Motor neuron (in vitro differentiated cells): ENCODE measurements around the gene CROCC2. TPM values are rescaled to one million over a fixed set of nuclear protein-coding genes. Genes with fewer than 3 reads are reported as not detected.

Experiments
- ATAC-seq, 8 experiments: fragments of 200-7000 bp; cut with Tn5 transposase; replicated peaks in 6 of 8; 2 replicates each; pipeline ENCODE4 v1.8.0; 2021; ENCODE audit warnings: mild to moderate bottlenecking in 8 of 8, moderate library complexity in 8 of 8
- H3K27ac ChIP-seq, 2 donors: fragments of 250-450 bp; sonication (Bioruptor Pico); 2 replicates each; pipeline ENCODE4 v1.9.0; 2021; ENCODE audit warnings: antibody characterized with exemption in 2 of 2, mild to moderate bottlenecking in 2 of 2, moderate library complexity in 1 of 2
- H3K4me1 ChIP-seq, 2 donors: fragments of 250-450 bp; sonication (Bioruptor Pico); replicated peaks in 1 of 2; 2 replicates each; pipeline ENCODE4 v1.6.1; 2021; ENCODE audit warnings: antibody characterized with exemption in 2 of 2, mild to moderate bottlenecking in 2 of 2, moderate library complexity in 1 of 2
- H3K4me3 ChIP-seq, 5 donors: fragments of 250-450 bp; sonication (Bioruptor Pico); 2 replicates each; pipeline ENCODE4 v1.9.0; 2021; ENCODE audit warnings: antibody characterized with exemption in 5 of 5, mild to moderate bottlenecking in 5 of 5, moderate library complexity in 4 of 5
- WGBS, 10 experiments: fragments of 450-650 bp; shearing (Covaris generic); methylation state at CpG; one replicate each; pipeline ENCODE4 v1.0.0; 2022; 5-methylcytosine and 5-hydroxymethylcytosine counted together
- in situ Hi-C, 9 experiments: fragments of 400-800 bp; cut with MboI; loops; one replicate each; pipeline ENCODE4 v1.15.0; 2021; ENCODE audit warnings: low sequenced_read_pairs in 9 of 9, low pct_unique_long_range_greater_than_20kb in 2 of 9; ENCODE audit not compliant: unreplicated experiment in 9 of 9
- total RNA-seq, 8 experiments: library from RNA; unstranded; fragments of 300-600 nt; gene quantifications; 2 replicates each; pipeline versions ENCODE4 v1.2.3 to v1.2.4, GENCODE V29; 2022

Gene CROCC2
- total RNA-seq, 8 experiments from 2014 or later: 0.29 to 3.4 (median 0.64) TPM; not detected in 2

DNA sequence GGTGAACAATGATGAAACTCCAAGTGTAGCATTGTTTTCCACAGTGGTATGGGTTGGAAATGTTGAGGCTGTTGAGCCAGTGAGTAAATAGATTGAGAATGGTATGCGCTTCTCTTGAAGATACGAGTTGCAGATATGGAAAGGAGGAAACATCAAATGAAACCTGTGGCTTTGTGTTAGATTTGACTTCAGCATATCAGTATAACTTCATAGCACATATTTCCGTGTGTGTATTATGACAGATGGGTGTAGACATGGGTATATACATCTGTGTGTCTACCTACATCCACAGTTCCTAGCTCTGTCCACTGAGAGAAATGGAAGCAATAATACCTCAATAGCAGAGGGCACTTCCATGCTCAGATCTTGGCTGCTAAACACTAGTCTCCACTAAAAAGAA is 100.3 kb downstream of the CROCC2 start:
- WGBS, 10 experiments: 75 to 100% (median 89%) methylated on average over 1 to 3 of the region's 3 CpGs; no CpG with 5 or more reads in 3 of the 10 experiments
- Histone ChIP-seq H3K4me1 (peaks cover 0 to 9% of the 10 kb centered on the region in 2 donors), H3K4me3 (no peak overlapping the region), H3K27ac (no peak overlapping the region)
- in situ Hi-C loops: no loop called here
- no peak for ATAC-seq

DNA sequence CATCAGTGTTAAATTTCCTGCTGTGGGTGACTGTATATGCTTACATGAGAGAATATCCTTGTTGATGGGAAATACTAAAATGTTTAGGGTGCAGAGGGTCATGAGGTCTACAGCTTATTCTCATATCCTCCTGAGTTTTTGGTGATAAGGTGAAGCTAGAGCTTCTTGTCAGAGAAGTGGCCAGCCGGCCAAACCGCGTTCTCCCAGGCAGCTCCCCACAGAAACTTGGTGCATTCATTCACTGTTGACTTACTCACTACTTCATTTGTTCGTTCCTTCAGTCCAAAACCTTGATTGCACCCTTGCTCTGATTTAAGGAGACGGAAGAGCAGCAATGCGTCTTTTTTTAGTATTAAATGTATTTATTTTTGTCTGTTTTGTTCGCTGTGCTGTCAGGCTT is 101.0 kb downstream of the CROCC2 start:
- WGBS, 10 experiments: 79 to 100% (median 89%) methylated on average over 1 to 7 of the region's 7 CpGs; no CpG with 5 or more reads in 1 of the 10 experiments
- H3K4me3 ChIP-seq: no peak overlapping the region
- no peak overlapping the region for H3K27ac ChIP-seq
- peaks cover 0 to 9% of the 10 kb centered on the region in 2 donors for H3K4me1 ChIP-seq
- in situ Hi-C loops: no loop called here
- ATAC-seq: no peak

GRCh38 chr2:241007880-241008710 is 102.0 kb downstream of the CROCC2 start:
- WGBS, 10 experiments: 20 to 93% (median 80%) methylated on average over 1 to 8 of the region's 20 CpGs; no CpG with 5 or more reads in 3 of the 10 experiments
- peaks cover 0 to 9% of the 10 kb centered on the region in 2 donors for H3K4me1 ChIP-seq
- H3K27ac ChIP-seq: no peak overlapping the region
- H3K4me3 ChIP-seq: no peak overlapping the region
- ATAC-seq: no peak
- in situ Hi-C loops: no loop called here

DNA sequence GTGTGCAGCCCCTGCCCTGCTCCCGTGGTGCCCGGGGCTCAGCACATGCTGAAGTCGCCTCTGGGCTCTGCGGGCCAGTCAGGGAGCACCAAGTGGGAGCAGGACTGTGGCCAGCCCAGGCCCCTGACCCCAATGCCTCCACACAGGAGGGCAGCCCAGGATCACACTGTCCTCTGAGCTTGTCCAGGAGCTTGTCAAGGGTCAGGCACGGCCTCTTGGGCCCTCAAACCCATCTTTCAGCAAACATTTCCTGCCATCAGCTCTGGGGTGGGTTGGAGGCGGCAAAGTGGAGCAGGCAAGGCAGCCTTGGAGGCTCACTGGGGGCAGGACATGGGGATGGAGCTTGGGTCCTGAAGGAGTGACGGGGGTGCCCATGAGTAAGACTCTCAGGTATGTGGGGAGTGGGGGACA is 102.6 kb downstream of the CROCC2 start:
- Histone ChIP-seq H3K4me3 (no peak overlapping the region), H3K27ac (no peak overlapping the region), H3K4me1 (peaks cover 0 to 9% of the 10 kb centered on the region in 2 donors)
- in situ Hi-C loops: no loop called here
- no peak for ATAC-seq
- 100% methylated on average over 1 of the region's 7 CpGs; no CpG with 5 or more reads in 7 of the 10 experiments for WGBS, 10 experiments

GRCh38 chr2:241009191-241009590 is 103.1 kb downstream of the CROCC2 start:
- in situ Hi-C loops: no loop called here
- peak in 1 of 8 experiments; percentile 15 for ATAC-seq
- WGBS, 10 experiments: 100% methylated on average over 1 of the region's 2 CpGs; no CpG with 5 or more reads in 9 of the 10 experiments
- Histone ChIP-seq H3K27ac (no peak overlapping the region), H3K4me3 (no peak overlapping the region), H3K4me1 (peaks cover 0 to 9% of the 10 kb centered on the region in 2 donors)

GRCh38 chr2:241009601-241010530 is 103.7 kb downstream of the CROCC2 start:
- Histone ChIP-seq H3K27ac (no peak overlapping the region), H3K4me1 (peaks cover 0 to 9% of the 10 kb centered on the region in 2 donors), H3K4me3 (no peak overlapping the region)
- WGBS, 10 experiments: 0 to 70% (median 9%) methylated on average over 1 to 10 of the region's 28 CpGs; no CpG with 5 or more reads in 4 of the 10 experiments
- in situ Hi-C loops: no loop called here
- peak; percentile 69 to 93 (median 76) for ATAC-seq

GRCh38 chr2:241010531-241011295 is 104.6 kb downstream of the CROCC2 start:
- 60 to 87% (median 74%) methylated on average over 1 to 4 of the region's 12 CpGs; no CpG with 5 or more reads in 5 of the 10 experiments for WGBS, 10 experiments
- in situ Hi-C loops: no loop called here
- H3K4me1 ChIP-seq: peaks cover 0 to 9% of the 10 kb centered on the region in 2 donors
- no peak overlapping the region for H3K27ac ChIP-seq
- ATAC-seq: peak in 1 of 8 experiments; percentile 27
- H3K4me3 ChIP-seq: no peak overlapping the region

- in situ Hi-C loops: no loop called here
- Histone ChIP-seq H3K27ac (no peak overlapping the region), H3K4me1 (peaks cover 0 to 9% of the 10 kb centered on the region in 2 donors), H3K4me3 (no peak overlapping the region)
- no peak for ATAC-seq
- 50 to 100% (median 91%) methylated on average over 1 to 8 of the region's 9 CpGs; no CpG with 5 or more reads in 6 of the 10 experiments for WGBS, 10 experiments
Observed at GRCh38 chr2:241011296-241011600, 105.1 kb downstream of the CROCC2 start.

DNA sequence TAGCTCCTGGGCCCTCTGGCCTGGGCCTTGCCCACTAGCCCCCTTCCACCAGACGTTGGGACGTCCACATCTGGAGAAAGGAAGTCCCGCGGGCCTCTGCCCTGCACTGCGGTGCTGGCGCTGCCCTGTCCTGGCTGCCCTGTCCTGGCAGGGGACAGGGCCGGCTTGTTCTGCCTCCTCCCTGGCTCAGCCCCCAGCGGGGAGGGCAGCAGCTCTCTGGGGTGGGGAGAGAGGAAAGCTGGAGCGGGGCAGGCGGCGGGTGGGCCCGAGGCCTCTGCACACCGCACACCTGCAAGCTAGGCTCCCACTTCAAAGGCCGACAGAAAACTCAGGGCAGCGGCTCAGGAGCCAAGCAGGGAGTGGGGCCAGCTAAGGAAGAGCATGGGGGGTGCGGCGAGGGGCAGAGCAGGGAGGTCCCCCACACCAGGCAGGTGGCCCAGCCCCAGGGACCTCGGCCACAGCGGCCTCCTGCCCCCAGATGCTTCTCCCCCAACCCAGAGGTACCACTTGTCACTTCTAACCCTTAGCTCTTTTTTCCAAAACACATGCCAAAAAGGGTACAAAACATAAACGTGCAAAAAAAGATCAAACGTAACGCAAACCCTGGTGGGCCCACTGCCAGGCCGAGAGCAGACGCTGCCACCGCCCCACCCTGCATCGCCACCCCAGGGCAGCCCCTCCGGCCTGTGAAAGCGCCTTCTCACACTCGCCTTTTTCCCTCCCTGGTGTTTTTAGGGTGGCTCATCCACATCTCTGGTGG is 105.8 kb downstream of the CROCC2 start:
- Histone ChIP-seq H3K27ac (no peak overlapping the region), H3K4me3 (no peak overlapping the region), H3K4me1 (peaks cover 0 to 9% of the 10 kb centered on the region in 2 donors)
- WGBS, 10 experiments: 33 to 100% (median 70%) methylated on average over 1 to 5 of the region's 29 CpGs; no CpG with 5 or more reads in 6 of the 10 experiments
- ATAC-seq: no peak
- in situ Hi-C loops: no loop called here

DNA sequence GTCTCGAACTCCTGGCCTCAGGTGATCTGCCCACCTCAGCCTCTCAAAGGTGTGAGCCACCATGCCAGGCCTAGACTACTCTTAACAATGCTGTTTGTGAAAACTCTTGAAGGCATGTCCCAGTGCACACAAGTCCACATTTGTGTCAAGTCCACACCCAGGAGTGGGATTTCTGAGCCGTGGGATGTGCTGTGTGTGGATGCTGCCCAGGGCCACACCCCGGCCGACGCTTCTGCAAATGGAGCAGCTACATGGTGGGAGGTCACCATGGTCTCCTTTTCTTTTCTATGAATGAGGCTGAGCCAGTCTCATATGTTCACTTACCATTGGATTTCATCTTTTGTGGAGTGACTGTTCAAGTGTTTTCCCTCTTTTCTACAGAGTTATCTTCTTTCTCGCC is 108.1 kb downstream of the CROCC2 start:
- no peak for ATAC-seq
- in situ Hi-C loops: no loop called here
- Histone ChIP-seq H3K4me3 (no peak overlapping the region), H3K4me1 (peaks cover 0 to 9% of the 10 kb centered on the region in 2 donors), H3K27ac (no peak overlapping the region)
- 60 to 100% (median 87%) methylated on average over 2 to 5 of the region's 6 CpGs; no CpG with 5 or more reads in 1 of the 10 experiments for WGBS, 10 experiments

- WGBS, 10 experiments: 73 to 100% (median 88%) methylated on average over 1 to 10 of the region's 10 CpGs; no CpG with 5 or more reads in 2 of the 10 experiments
- no peak overlapping the region for H3K4me3 ChIP-seq
- in situ Hi-C loops: no loop called here
- H3K27ac ChIP-seq: no peak overlapping the region
- no peak for ATAC-seq
- H3K4me1 ChIP-seq: peaks cover 0 to 7% of the 10 kb centered on the region in 2 donors
Observed at GRCh38 chr2:241014764-241015163, 108.6 kb downstream of the CROCC2 start.

DNA sequence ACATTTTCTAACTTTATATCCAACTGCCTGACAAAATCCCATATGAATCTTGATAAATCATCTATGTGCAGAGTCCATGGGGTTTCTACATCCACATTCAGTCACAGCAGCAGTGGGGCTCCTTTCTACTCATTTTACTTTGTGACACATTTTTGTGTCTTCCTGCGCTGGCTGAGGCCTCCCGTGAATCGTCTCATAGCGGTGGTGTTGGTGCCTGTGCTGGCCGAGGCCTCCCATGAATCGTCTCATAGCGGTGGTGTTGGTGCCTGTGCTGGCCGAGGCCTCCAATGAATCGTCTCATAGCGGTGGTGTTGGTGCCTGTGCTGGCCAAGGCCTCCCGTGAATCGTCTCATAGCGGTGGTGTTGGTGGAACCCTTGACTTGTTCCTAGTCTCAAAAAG is 109.3 kb downstream of the CROCC2 start:
- ATAC-seq: no peak
- WGBS, 10 experiments: 85 to 92% (median 90%) methylated on average over 3 to 13 of the region's 13 CpGs; no CpG with 5 or more reads in 3 of the 10 experiments
- in situ Hi-C loops: no loop called here
- H3K4me1 ChIP-seq: no peaks in the 10 kb centered on the region
- H3K27ac ChIP-seq: no peak overlapping the region
- H3K4me3 ChIP-seq: no peak overlapping the region
